ENCODE data around the gene ENPP6. TPM values are rescaled to one million over a fixed set of nuclear protein-coding genes. Genes with fewer than 3 reads are reported as not detected.

The ENPP6 gene
- total RNA-seq, 1 experiment from 2014 or later = not detected

DNA sequence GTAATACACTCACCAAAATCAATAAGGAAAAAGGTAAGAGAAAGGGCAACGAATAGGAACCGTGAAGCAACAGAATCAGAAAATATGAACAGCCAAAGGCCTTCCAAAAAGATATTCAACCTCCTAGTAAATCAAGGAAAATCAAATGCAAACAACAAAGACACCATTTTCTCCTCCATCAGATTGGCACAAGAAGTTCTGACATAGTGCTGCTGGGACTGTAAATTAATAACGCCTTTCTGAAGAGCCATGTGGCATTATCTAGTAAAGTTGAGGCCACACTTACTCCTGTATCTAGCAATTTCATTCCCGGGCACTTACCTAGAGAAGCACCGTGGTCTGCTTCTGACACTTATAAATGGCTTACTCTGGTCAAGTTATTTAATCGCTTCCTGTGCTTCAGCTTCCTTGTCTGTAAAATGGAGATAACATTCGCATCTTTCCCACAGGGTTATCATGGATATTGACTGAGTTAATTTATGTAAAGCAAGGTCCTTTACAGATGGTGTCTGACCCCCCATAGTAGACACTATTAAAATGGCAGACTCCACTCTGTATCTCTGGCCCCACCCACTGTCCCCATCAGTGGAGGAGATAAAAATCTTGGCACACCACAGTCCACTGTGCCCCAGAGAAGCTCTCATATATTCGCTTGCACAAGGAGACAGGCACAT, 20.5 kb upstream of the ENPP6 start:
- Mint-ChIP-seq H3K27ac (ENCODE audit: low read depth, unreplicated experiment) (no peak overlapping the region), H3K27me3 (ENCODE audit: insufficient read depth, unreplicated experiment) (no peaks in the 10 kb centered on the region), H3K36me3 (ENCODE audit: insufficient read depth, unreplicated experiment) (no peaks in the 10 kb centered on the region), H3K9me3 (ENCODE audit: unreplicated experiment) (no peaks in the 10 kb centered on the region), H3K4me1 (ENCODE audit: insufficient read depth, unreplicated experiment) (no peaks in the 10 kb centered on the region), H3K4me3 (ENCODE audit: unreplicated experiment) (no peak overlapping the region)
- POLR2A ChIA-PET = interaction anchor here (1.0 kb wide), 1 partner anchor 10 kb away, joined by 4 read pairs; no protein-coding TSS in a partner anchor
- intact Hi-C loops (cut with micrococcal nuclease) = no loop called here
- DNase-seq (ENCODE audit: unreplicated experiment) = no peak
- TF ChIP-seq CTCF (IDR thresholded peaks at IDR 0.05; ENCODE audit: unreplicated experiment) = no peak
- CTCF ChIA-PET = interaction anchor here (0.6 to 3.0 kb wide), 3 partner anchors 8 to 68 kb away, joined by 3 to 12 read pairs (median 4); no protein-coding TSS in a partner anchor
- BruUV-seq (replicated peaks) = no TSS peak

DNA sequence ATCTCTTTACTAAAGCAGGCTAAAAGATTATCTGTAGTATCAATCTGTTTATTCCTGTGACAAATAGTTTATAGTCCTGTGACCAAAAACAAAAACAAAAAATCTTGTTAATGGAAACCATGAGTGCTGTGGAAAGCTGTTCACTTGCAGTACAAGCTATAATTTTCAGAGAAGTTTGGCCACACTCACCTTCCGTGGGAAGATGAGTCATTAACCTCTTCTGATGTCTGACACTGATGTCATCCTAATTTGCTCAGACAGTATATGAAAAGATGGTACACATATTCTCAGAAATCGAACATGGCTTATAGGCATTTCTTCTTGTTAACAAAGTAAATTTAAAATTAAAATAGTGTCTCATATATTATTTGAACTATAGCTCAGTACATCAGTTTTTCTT, 19.9 kb upstream of the ENPP6 start:
- intact Hi-C loops (cut with micrococcal nuclease) = no loop called here
- ChIA-PET POLR2A (interaction anchor here (0.7 to 1.0 kb wide), 2 partner anchors 10 to 280 kb away, joined by 4 read pairs; no protein-coding TSS in a partner anchor), CTCF (interaction anchor here (0.6 to 3.0 kb wide), 3 partner anchors 9 to 69 kb away, joined by 3 to 12 read pairs (median 4); no protein-coding TSS in a partner anchor)
- Mint-ChIP-seq H3K27ac (ENCODE audit: low read depth, unreplicated experiment) (no peak overlapping the region), H3K4me1 (ENCODE audit: insufficient read depth, unreplicated experiment) (no peaks in the 10 kb centered on the region), H3K36me3 (ENCODE audit: insufficient read depth, unreplicated experiment) (no peaks in the 10 kb centered on the region), H3K9me3 (ENCODE audit: unreplicated experiment) (no peaks in the 10 kb centered on the region), H3K27me3 (ENCODE audit: insufficient read depth, unreplicated experiment) (no peaks in the 10 kb centered on the region), H3K4me3 (ENCODE audit: unreplicated experiment) (no peak overlapping the region)
- no peak for TF ChIP-seq CTCF (IDR thresholded peaks at IDR 0.05; ENCODE audit: unreplicated experiment)
- DNase-seq (ENCODE audit: unreplicated experiment) = peak; percentile 15
- no TSS peak for BruUV-seq (replicated peaks)

- POLR2A ChIA-PET = no interaction called here
- no peak for TF ChIP-seq CTCF (IDR thresholded peaks at IDR 0.05; ENCODE audit: unreplicated experiment)
- no peak overlapping the region for H3K4me3 Mint-ChIP-seq (ENCODE audit: unreplicated experiment)
- H3K4me1 Mint-ChIP-seq (ENCODE audit: insufficient read depth, unreplicated experiment) = no peaks in the 10 kb centered on the region
- CTCF ChIA-PET = interaction anchor here (0.6 to 3.0 kb wide), 3 partner anchors 16 to 322 kb away, joined by 3 to 12 read pairs (median 3); no protein-coding TSS in a partner anchor
- no peak for DNase-seq (ENCODE audit: unreplicated experiment)
- intact Hi-C loops (cut with micrococcal nuclease) = no loop called here
- no TSS peak for BruUV-seq (replicated peaks)
- no peaks in the 10 kb centered on the region for H3K27me3 Mint-ChIP-seq (ENCODE audit: insufficient read depth, unreplicated experiment)
- H3K9me3 Mint-ChIP-seq (ENCODE audit: unreplicated experiment) = no peaks in the 10 kb centered on the region
- H3K36me3 Mint-ChIP-seq (ENCODE audit: insufficient read depth, unreplicated experiment) = no peaks in the 10 kb centered on the region
- H3K27ac Mint-ChIP-seq (ENCODE audit: low read depth, unreplicated experiment) = no peak overlapping the region
Measured at GRCh38 chr4:184235526-184235925, 17.9 kb upstream of the ENPP6 start.

GRCh38 chr4:184234155-184234554, 16.5 kb upstream of the ENPP6 start:
- H3K4me3 Mint-ChIP-seq (ENCODE audit: unreplicated experiment) = no peak overlapping the region
- BruUV-seq (replicated peaks) = no TSS peak
- no peak overlapping the region for H3K27ac Mint-ChIP-seq (ENCODE audit: low read depth, unreplicated experiment)
- intact Hi-C loops (cut with micrococcal nuclease) = no loop called here
- ChIA-PET POLR2A (no interaction called here), CTCF (no interaction called here)
- H3K4me1 Mint-ChIP-seq (ENCODE audit: insufficient read depth, unreplicated experiment) = no peaks in the 10 kb centered on the region
- no peak for TF ChIP-seq CTCF (IDR thresholded peaks at IDR 0.05; ENCODE audit: unreplicated experiment)
- no peak for DNase-seq (ENCODE audit: unreplicated experiment)
- H3K36me3 Mint-ChIP-seq (ENCODE audit: insufficient read depth, unreplicated experiment) = no peaks in the 10 kb centered on the region
- no peaks in the 10 kb centered on the region for H3K9me3 Mint-ChIP-seq (ENCODE audit: unreplicated experiment)
- H3K27me3 Mint-ChIP-seq (ENCODE audit: insufficient read depth, unreplicated experiment) = no peaks in the 10 kb centered on the region

Data from MCF 10A (cell line).